GM23248 (cell line): ENCODE results near the gene RDX. TPM values are rescaled to one million over a fixed set of nuclear protein-coding genes. Genes with fewer than 3 reads are reported as not detected.
A peak's percentile ranks its signal among the peaks of the same experiment; 100 is the strongest.
"Not testable (repeated sequence)": the region's sequence is repeated elsewhere in the genome, so short reads cannot be mapped to it uniquely, and the experiment has no call there.

Source experiments
- DNase-seq: peaks from one replicate; pipeline ENCODE4 v3.0.0-alpha.2; 2015
- H2AFZ ChIP-seq: fragments of 200-600 bp; sonication (generic); 2 replicates; pipeline ENCODE4 v1.6.1; 2016; ENCODE audit warnings: antibody characterized with exemption
- H3F3A ChIP-seq: fragments of 200-600 bp; sonication (generic); 2 replicates; pipeline ENCODE4 v1.6.1; 2016; ENCODE audit warnings: mild to moderate bottlenecking, antibody characterized with exemption, mixed run types; ENCODE audit not compliant: insufficient read depth
- H3K27ac ChIP-seq: fragments of 200-600 bp; sonication (generic); 2 replicates; pipeline ENCODE4 v1.5.1; 2016; ENCODE audit warnings: mild to moderate bottlenecking
- H3K27me3 ChIP-seq: fragments of 200-600 bp; sonication (generic); replicated peaks from 2 replicates; pipeline ENCODE4 v1.6.1; 2016; ENCODE audit warnings: mild to moderate bottlenecking; ENCODE audit not compliant: insufficient read depth
- H3K36me3 ChIP-seq: fragments of 200-600 bp; sonication (generic); 2 replicates; pipeline ENCODE4 v1.6.1; 2016; ENCODE audit warnings: low read depth, mild to moderate bottlenecking
- H3K4me1 ChIP-seq: fragments of 200-600 bp; sonication (generic); 2 replicates; pipeline ENCODE4 v1.6.1; 2016; ENCODE audit warnings: mild to moderate bottlenecking; ENCODE audit not compliant: insufficient read depth
- H3K4me2 ChIP-seq: fragments of 200-600 bp; sonication (generic); one replicate; pipeline ENCODE4 v1.6.1; 2016; ENCODE audit warnings: mild to moderate bottlenecking; ENCODE audit not compliant: unreplicated experiment
- H3K4me3 ChIP-seq: fragments of 200-600 bp; sonication (generic); 2 replicates; pipeline ENCODE4 v1.5.1; 2016; ENCODE audit warnings: mild to moderate bottlenecking
- H3K79me2 ChIP-seq: fragments of 200-600 bp; sonication (generic); 2 replicates; pipeline ENCODE4 v1.6.1; 2016; ENCODE audit warnings: mild to moderate bottlenecking; ENCODE audit not compliant: insufficient read depth
- H3K9ac ChIP-seq: fragments of 200-600 bp; sonication (generic); 2 replicates; pipeline ENCODE4 v1.6.1; 2016; ENCODE audit warnings: mild to moderate bottlenecking
- H3K9me2 ChIP-seq: fragments of 200-600 bp; sonication (generic); 2 replicates; pipeline ENCODE4 v1.6.1; 2016; ENCODE audit warnings: mixed run types, mild to moderate bottlenecking, moderate library complexity; ENCODE audit not compliant: insufficient read depth
- H3K9me3 ChIP-seq: fragments of 200-600 bp; sonication (generic); one replicate; pipeline ENCODE4 v1.6.1; 2017; ENCODE audit warnings: low read depth
- H4K20me1 ChIP-seq: fragments of 200-600 bp; sonication (generic); 2 replicates; pipeline ENCODE4 v1.6.0; 2016; ENCODE audit not compliant: insufficient read depth
- EZH2 ChIP-seq: fragments of 200-600 bp; sonication (generic); IDR thresholded peaks from 2 replicates; pipeline ENCODE4 v1.6.1; 2018; ENCODE audit warnings: antibody characterized with exemption, mild to moderate bottlenecking; ENCODE audit not compliant: insufficient read depth, poor library complexity, severe bottlenecking
- EZH2phosphoT487 ChIP-seq: fragments of 200-600 bp; sonication (generic); IDR thresholded peaks from 2 replicates; pipeline ENCODE4 v1.6.1; 2018; ENCODE audit warnings: antibody characterized with exemption, moderate library complexity, mild to moderate bottlenecking, low read depth; ENCODE audit not compliant: insufficient read depth
- WGBS, 2 experiments: methylation state at CpG; one replicate each; pipeline ENCODE4 v1.1.6; 2015 to 2017; ENCODE audit warnings: low lambda C conversion rate in 2 of 2, low coverage in 1 of 2; ENCODE audit errors: missing lambda C conversion rate in 2 of 2; 5-methylcytosine and 5-hydroxymethylcytosine counted together
- in situ Hi-C: fragments of 300-500 bp; cut with MboI; formaldehyde crosslinking; loops from 2 replicates; pipeline ENCODE4 v1.15.0; 2020
- polyA plus RNA-seq: library from polyadenylated mRNA; unstranded; fragments of >200 nt; fragmentation: Nextera tagmentation; extraction: Ambion mirVana; gene quantifications from 2 replicates; pipeline ENCODE4 v1.2.1, GENCODE V29; 2016
- total RNA-seq: library from RNA; depleted of rRNA; stranded (reverse); fragments of >200 nt; shearing (Covaris generic); gene quantifications from 2 replicates; pipeline ENCODE4 v1.2.3, GENCODE V29; 2014

Gene RDX
- total and polyA plus RNA-seq, 2 experiments from 2014 or later: 69.5 to 95.4 TPM

DNA sequence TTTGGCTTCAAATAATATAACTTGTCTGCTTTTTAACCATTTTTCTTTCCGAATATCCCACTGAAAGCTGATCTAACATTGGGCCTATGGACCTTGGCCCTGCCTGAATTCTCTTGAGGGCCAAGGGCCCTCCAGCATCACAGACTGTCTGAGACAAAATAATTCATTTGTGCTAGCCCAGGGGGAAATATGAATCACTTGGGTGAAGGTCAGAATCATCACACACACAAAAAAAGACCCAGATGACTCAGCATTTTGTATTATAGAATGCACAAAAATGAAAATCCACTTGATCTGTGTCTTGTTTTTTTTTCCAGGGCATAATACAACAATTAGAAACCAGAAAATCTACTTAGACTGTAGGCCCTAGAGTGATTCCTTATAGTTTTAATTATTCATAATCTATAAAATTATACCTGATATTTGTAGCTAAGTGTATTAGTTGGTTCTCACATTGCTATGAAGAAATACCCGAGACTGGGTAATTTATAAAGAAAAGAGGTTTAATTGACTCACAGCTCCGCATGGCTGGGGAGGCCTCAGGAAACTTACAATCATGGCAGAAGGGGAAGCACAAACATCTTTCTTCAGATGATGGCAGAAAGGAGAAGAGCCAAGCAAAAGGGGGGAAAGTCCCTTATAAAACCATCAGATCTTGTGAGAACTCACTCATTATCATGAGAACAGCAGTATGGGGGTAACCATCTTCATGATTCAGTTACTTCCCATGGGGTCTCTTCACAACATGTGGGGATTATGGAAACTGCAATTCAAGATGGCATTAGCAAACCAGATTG, 15.6 kb upstream of the RDX start:
- Histone ChIP-seq H3K4me3 (no peak overlapping the region), H3K4me1 (peaks cover 16% of the 10 kb centered on the region), H4K20me1 (no peaks in the 10 kb centered on the region), H3K9ac (no peak overlapping the region), H2AFZ (peak overlapping the region; percentile 37), H3K9me2 (no peaks in the 10 kb centered on the region), H3F3A (peaks cover 7% of the 10 kb centered on the region; the same call in 1 of the 2 replicates), H3K36me3 (no peaks in the 10 kb centered on the region), H3K27me3 (no peaks in the 10 kb centered on the region), H3K79me2 (no peaks in the 10 kb centered on the region), H3K9me3 (no peaks in the 10 kb centered on the region), H3K4me2 (no peak overlapping the region), H3K27ac (peak overlapping the region; percentile 49)
- TF ChIP-seq EZH2 (no peak), EZH2phosphoT487 (no peak)
- 76 to 83% methylated on average over 3 of the region's 3 CpGs for WGBS, 2 experiments
- peak; percentile 65 for DNase-seq
- in situ Hi-C loops: no loop called here

DNA sequence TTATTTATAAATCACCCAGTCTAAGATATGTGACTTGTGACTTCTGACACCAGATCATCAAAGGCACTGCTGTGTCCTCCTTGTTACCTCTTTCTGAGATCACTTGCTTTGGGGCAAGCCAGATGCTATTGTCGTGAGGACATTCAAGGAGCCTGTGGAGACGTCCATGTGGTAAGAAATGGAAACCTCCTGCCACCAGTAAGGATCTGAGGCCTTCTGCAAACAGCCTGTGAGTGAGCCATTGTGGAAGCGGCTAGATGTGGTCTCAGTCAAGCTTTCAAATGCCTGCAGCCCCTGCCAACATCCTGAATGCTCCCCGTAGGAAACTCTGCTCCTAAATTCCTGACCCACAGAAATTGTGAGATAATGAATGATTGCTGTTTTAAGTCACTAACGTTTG, 11.7 kb upstream of the RDX start:
- in situ Hi-C loops: no loop called here
- no peak overlapping the region for H3K9ac ChIP-seq
- H3K79me2 ChIP-seq: no peaks in the 10 kb centered on the region
- H3K4me2 ChIP-seq: no peak overlapping the region
- no peak for DNase-seq
- WGBS, 2 experiments: 61 to 68% methylated on average over 5 of the region's 5 CpGs
- peaks cover 7% of the 10 kb centered on the region; the same call in 1 of the 2 replicates for H3F3A ChIP-seq
- no peak overlapping the region for H2AFZ ChIP-seq
- no peaks in the 10 kb centered on the region for H3K9me3 ChIP-seq
- no peaks in the 10 kb centered on the region for H4K20me1 ChIP-seq
- H3K27me3 ChIP-seq: no peaks in the 10 kb centered on the region
- H3K36me3 ChIP-seq: no peaks in the 10 kb centered on the region
- H3K4me1 ChIP-seq: peaks cover 16% of the 10 kb centered on the region
- TF ChIP-seq EZH2phosphoT487 (no peak), EZH2 (no peak)
- H3K4me3 ChIP-seq: no peak overlapping the region
- H3K9me2 ChIP-seq: no peaks in the 10 kb centered on the region
- no peak overlapping the region for H3K27ac ChIP-seq

DNA sequence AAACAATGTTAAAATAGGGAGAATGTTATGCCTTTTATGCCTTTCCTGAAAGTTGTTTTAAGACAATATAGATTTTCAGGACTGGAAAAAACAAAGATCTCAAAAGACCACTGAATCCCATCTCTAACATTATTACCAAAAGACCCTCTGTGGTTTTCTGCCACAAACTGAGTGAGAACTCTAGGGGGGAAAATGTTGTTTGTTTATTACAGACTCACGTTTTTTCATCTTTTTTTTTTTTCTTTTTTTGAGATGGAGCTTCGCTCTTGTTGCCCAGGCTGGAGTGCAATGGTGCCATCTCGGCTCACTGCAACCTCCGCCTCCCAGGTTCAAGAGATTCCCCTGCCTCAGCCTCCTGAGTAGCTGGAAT, 9.6 kb upstream of the RDX start:
- H3K9ac ChIP-seq, DNase-seq, H3K36me3 ChIP-seq, H3K79me2 ChIP-seq, H3K4me2 ChIP-seq, H3K27me3 ChIP-seq, H4K20me1 ChIP-seq, H3K9me3 ChIP-seq, H3K9me2 ChIP-seq, H3K4me3 ChIP-seq, H2AFZ ChIP-seq, H3F3A ChIP-seq, H3K4me1 ChIP-seq, in situ Hi-C loops, H3K27ac ChIP-seq: not testable (repeated sequence)
- WGBS, 2 experiments: 59 to 65% methylated on average over 3 to 4 of the region's 4 CpGs

DNA sequence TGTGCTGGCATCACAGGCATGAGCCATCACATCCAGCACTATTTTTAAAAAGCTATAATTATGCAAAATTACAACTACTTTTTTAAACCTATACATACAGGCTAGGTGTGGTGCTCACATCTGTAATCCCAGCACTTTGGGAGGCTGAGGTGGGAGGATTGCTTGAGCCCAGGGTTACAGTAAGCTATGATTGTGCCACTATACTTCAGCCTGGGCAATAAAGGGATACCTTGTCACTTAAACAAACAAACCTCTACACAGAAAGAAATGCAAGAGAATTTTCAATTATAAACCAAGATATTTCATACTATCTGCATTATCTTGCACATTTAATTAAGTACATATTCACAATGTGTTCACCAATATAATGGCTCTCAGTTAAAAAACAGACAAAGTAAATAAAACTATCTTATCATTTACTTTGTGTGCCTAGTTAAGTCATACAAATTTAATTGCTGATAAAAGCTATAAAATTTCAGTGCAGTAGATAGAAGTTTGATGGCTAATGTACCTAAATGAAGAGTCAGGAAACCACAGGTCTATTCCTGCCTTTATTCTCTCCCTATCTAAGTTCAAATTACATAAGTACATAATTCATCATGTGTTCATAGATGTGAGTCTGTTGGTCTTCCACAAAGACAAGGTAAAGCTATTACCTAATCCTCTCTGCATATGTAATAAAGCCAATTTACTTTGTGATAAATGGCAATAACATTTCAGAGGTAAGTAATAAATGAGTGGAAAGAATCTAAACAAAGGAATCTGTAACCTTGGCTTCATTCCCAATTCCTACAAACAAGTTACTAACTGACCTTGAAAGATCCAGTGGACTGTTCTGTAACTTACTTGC, 9.0 kb upstream of the RDX start:
- Histone ChIP-seq H3K9ac (no peak overlapping the region), H3K36me3 (no peaks in the 10 kb centered on the region), H3K4me3 (no peak overlapping the region), H3K27me3 (no peaks in the 10 kb centered on the region), H3K9me3 (no peaks in the 10 kb centered on the region), H3K4me2 (no peak overlapping the region), H4K20me1 (no peaks in the 10 kb centered on the region), H3F3A (no peaks in the 10 kb centered on the region), H2AFZ (no peak overlapping the region), H3K27ac (no peak overlapping the region), H3K9me2 (no peaks in the 10 kb centered on the region), H3K4me1 (no peaks in the 10 kb centered on the region), H3K79me2 (no peaks in the 10 kb centered on the region)
- in situ Hi-C loops: no loop called here
- DNase-seq: peak; percentile 18
- no peak for TF ChIP-seq EZH2phosphoT487
- TF ChIP-seq EZH2: no peak
